ENCODE data around the gene CFAP20. TPM values are rescaled to one million over a fixed set of nuclear protein-coding genes. Genes with fewer than 3 reads are reported as not detected.

The CFAP20 gene
- total RNA-seq, 2 experiments from 2014 or later = 250 to 261 TPM

DNA sequence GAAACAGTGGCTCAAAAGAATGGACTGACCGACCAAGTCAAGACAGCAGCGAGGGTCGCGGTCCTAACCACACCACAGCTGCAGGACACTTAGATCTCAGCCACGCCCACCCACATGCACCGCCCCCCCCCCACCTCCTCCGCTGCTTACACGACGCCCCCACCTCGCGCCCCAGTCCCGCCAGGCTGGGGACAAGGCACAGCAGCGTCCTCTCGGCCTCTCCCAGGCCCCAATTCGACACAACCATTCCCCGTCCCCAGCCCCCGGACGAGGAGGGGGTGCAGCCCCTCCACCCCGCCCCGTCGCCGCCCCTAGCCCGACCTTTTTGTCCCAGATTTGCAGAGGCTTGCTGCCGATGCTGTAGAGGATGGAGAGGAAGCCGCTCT, 477 bp downstream of the CFAP20 start:
- H3K4me3 ChIP-seq (ENCODE audit: low read length) = peak overlapping the region; percentile 99
- ATAC-seq (ENCODE audit: poor library complexity) (no peak), DNase-seq (peak in 1 of 14 experiments; percentile 26)
- Mint-ChIP-seq H3K9me3 (peaks cover 2% of the 10 kb centered on the region), H3K4me3 (peak overlapping the region; percentile 91), H3K27me3 (no peaks in the 10 kb centered on the region), H3K36me3 (ENCODE audit: low read depth) (peaks cover 27% of the 10 kb centered on the region), H3K4me1 (ENCODE audit: low read depth) (peaks cover 53% of the 10 kb centered on the region), H3K27ac (peak overlapping the region; percentile 88)
- TF ChIP-seq, protein P1, sequence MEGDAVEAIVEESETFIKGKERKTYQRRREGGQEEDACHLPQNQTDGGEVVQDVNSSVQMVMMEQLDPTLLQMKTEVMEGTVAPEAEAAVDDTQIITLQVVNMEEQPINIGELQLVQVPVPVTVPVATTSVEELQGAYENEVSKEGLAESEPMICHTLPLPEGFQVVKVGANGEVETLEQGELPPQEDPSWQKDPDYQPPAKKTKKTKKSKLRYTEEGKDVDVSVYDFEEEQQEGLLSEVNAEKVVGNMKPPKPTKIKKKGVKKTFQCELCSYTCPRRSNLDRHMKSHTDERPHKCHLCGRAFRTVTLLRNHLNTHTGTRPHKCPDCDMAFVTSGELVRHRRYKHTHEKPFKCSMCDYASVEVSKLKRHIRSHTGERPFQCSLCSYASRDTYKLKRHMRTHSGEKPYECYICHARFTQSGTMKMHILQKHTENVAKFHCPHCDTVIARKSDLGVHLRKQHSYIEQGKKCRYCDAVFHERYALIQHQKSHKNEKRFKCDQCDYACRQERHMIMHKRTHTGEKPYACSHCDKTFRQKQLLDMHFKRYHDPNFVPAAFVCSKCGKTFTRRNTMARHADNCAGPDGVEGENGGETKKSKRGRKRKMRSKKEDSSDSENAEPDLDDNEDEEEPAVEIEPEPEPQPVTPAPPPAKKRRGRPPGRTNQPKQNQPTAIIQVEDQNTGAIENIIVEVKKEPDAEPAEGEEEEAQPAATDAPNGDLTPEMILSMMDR (IDR thresholded peaks at IDR 0.05) = no peak
- peaks cover 44% of the 10 kb centered on the region for H3K4me1 ChIP-seq (ENCODE audit: insufficient read depth, low read length)
- peaks cover 0 to 7% of the 10 kb centered on the region in 2 experiments for H3K9me3 ChIP-seq (ENCODE audit: control insufficient read depth in 1 of 2, insufficient read depth in 1 of 2, low read length in 2 of 2)
- no peaks in the 10 kb centered on the region for H3K27me3 ChIP-seq (ENCODE audit: control insufficient read depth in 1 of 2, insufficient read depth in 2 of 2, low read length in 2 of 2)
- H3K36me3 ChIP-seq (ENCODE audit: insufficient read depth, low read length) = peaks cover 3% of the 10 kb centered on the region
- intact Hi-C loops (cut with DNase I, micrococcal nuclease) = loop anchor here (2.0 to 10.0 kb wide), 10 partner anchors 69 to 941 kb away; partner anchors contain the start of genes CSNK2A2 (in 2 of the 2), KATNB1 (in 2 of the 2), PSME3IP1 (in 1 of the 2) and RSPRY1 (in 1 of the 2)
- ChIA-PET POLR2A (interaction anchor here (0.9 to 2.2 kb wide), 18 partner anchors 11 to 1609 kb away, joined by 3 to 28 read pairs (median 4); partner anchors contain the start of genes BBS2, GINS3, KATNB1 and MMP15), CTCF (interaction anchor here (1.0 to 5.4 kb wide), 4 partner anchors 9 to 129 kb away, joined by 3 to 21 read pairs (median 4); partner anchors contain the start of genes USB1 and ZNF319)
- H3K27ac ChIP-seq (ENCODE audit: low read depth in 1 of 2, low read length in 2 of 2) = peak overlapping the region; percentile 84 to 88

DNA sequence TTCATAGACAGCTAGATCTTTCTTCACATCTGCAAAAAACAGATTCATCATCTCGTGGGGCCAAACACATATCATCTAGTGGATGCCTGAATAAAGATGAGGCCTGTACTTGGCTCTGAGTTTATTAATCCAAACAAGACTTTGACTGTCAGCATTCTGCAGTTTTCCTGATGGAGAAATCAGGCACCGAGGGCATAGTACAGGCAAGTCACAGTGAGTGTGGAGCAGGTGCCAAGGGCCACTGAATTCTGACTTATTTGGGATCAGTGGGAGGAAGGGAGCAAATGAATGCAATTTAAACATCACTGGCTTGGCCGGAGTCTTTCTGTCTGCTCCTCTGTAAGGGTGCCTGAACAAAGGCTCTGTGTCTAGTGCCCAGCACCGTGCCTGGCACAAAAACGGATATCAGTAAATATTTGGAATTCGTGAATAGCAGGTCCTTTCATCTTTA, 975 bp downstream of the CFAP20 start:
- POLR2A ChIA-PET = interaction anchor here (2.0 kb wide), 1 partner anchor 393 kb away, joined by 18 read pairs; the partner anchor contains the start of gene KATNB1
- H3K27ac ChIP-seq (ENCODE audit: low read depth in 1 of 2, low read length in 2 of 2) = peak overlapping the region; percentile 47 to 48
- ATAC-seq (ENCODE audit: poor library complexity) = no peak
- H3K27me3 ChIP-seq (ENCODE audit: control insufficient read depth in 1 of 2, insufficient read depth in 2 of 2, low read length in 2 of 2) = no peaks in the 10 kb centered on the region
- peaks cover 45% of the 10 kb centered on the region for H3K4me1 ChIP-seq (ENCODE audit: insufficient read depth, low read length)
- Mint-ChIP-seq H3K4me1 (ENCODE audit: low read depth) (peaks cover 56% of the 10 kb centered on the region), H3K36me3 (ENCODE audit: low read depth) (peaks cover 27% of the 10 kb centered on the region), H3K9me3 (peaks cover 2% of the 10 kb centered on the region), H3K4me3 (peak overlapping the region; percentile 91), H3K27ac (peak overlapping the region; percentile 88), H3K27me3 (no peaks in the 10 kb centered on the region)
- H3K4me3 ChIP-seq (ENCODE audit: low read length) = peak overlapping the region; percentile 99
- peaks cover 0 to 7% of the 10 kb centered on the region in 2 experiments for H3K9me3 ChIP-seq (ENCODE audit: control insufficient read depth in 1 of 2, insufficient read depth in 1 of 2, low read length in 2 of 2)
- TF ChIP-seq, protein P1 (IDR thresholded peaks at IDR 0.05) = no peak
- intact Hi-C loops (cut with DNase I, micrococcal nuclease) = loop anchor here (2.0 to 10.0 kb wide), 10 partner anchors 69 to 941 kb away; partner anchors contain the start of genes CSNK2A2 (in 2 of the 2), KATNB1 (in 2 of the 2), PSME3IP1 (in 1 of the 2) and RSPRY1 (in 1 of the 2)
- H3K36me3 ChIP-seq (ENCODE audit: insufficient read depth, low read length) = peaks cover 3% of the 10 kb centered on the region
- CTCF ChIA-PET = interaction anchor here (1.2 to 5.4 kb wide), 3 partner anchors 9 to 32 kb away, joined by 3 to 21 read pairs (median 6); no protein-coding TSS in a partner anchor
- DNase-seq = peak in 2 of 14 experiments; percentile 1 to 31

DNA sequence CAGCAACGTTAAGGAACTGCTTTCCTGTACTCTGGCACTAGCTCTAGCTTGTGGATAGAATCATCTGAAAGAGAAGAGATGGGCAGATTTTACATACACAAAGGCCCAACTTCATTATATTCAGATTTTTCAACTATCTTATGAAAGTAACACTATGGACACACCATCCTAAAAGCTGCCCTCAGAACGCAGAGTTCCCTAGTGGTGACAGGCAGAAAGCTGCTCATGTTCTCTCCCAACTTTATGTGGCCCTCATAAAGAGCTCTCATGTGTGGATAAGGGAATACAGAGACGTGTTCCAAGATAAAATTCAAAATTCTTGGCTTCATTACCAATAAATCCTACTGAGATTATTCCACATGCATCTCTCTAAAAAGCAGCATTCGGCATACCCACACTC, 1.5 kb downstream of the CFAP20 start:
- H3K36me3 Mint-ChIP-seq (ENCODE audit: low read depth) = peaks cover 27% of the 10 kb centered on the region
- peaks cover 0 to 7% of the 10 kb centered on the region in 2 experiments for H3K9me3 ChIP-seq (ENCODE audit: control insufficient read depth in 1 of 2, insufficient read depth in 1 of 2, low read length in 2 of 2)
- H3K27me3 ChIP-seq (ENCODE audit: control insufficient read depth in 1 of 2, insufficient read depth in 2 of 2, low read length in 2 of 2) = no peaks in the 10 kb centered on the region
- H3K9me3 Mint-ChIP-seq = peaks cover 2% of the 10 kb centered on the region
- H3K27ac ChIP-seq (ENCODE audit: low read depth in 1 of 2, low read length in 2 of 2) = peak overlapping the region; percentile 48 to 65
- H3K4me1 ChIP-seq (ENCODE audit: insufficient read depth, low read length) = peaks cover 45% of the 10 kb centered on the region
- peaks cover 3% of the 10 kb centered on the region for H3K36me3 ChIP-seq (ENCODE audit: insufficient read depth, low read length)
- peak overlapping the region; percentile 99 for H3K4me3 ChIP-seq (ENCODE audit: low read length)
- peak overlapping the region; percentile 91 for H3K4me3 Mint-ChIP-seq
- DNase-seq (peak in 3 of 14 experiments; percentile 6 to 30 (median 28)), ATAC-seq (ENCODE audit: poor library complexity) (no peak)
- H3K4me1 Mint-ChIP-seq (ENCODE audit: low read depth) = peaks cover 58% of the 10 kb centered on the region
- CTCF ChIA-PET = interaction anchor here (1.2 to 5.4 kb wide), 3 partner anchors 10 to 31 kb away, joined by 3 to 21 read pairs (median 6); no protein-coding TSS in a partner anchor
- peak overlapping the region; percentile 88 for H3K27ac Mint-ChIP-seq
- no peaks in the 10 kb centered on the region for H3K27me3 Mint-ChIP-seq
- POLR2A ChIA-PET = no interaction called here
- TF ChIP-seq, protein P1 (IDR thresholded peaks at IDR 0.05) = no peak
- intact Hi-C loops (cut with DNase I, micrococcal nuclease) = loop anchor here (2.0 to 10.0 kb wide), 11 partner anchors 70 to 940 kb away; partner anchors contain the start of genes CSNK2A2 (in 2 of the 2), KATNB1 (in 2 of the 2), PSME3IP1 (in 1 of the 2) and RSPRY1 (in 1 of the 2)

All from CD4-positive, alpha-beta T cell (primary cell).